SK-N-SH treated with all-trans-retinoic acid at 6 μM for 48 hours (cell line): ENCODE measurements around the gene RRP15.

ENCODE experiments used
- CSDC2 ChIP-seq: fragments of 250-450 bp; sonication (Bioruptor Pico); IDR thresholded peaks from 2 replicates; pipeline ENCODE4 v1.5.0; 2020; ENCODE audit warnings: mild to moderate bottlenecking, moderate library complexity
- ZFP3 ChIP-seq: fragments of 250-450 bp; sonication (Bioruptor Pico); IDR thresholded peaks from 2 replicates; pipeline ENCODE4 v1.5.0; 2020; ENCODE audit warnings: mild to moderate bottlenecking, moderate library complexity
- ZNF565 ChIP-seq: fragments of 450-650 bp; formaldehyde crosslinking; conservative IDR thresholded peaks from 2 replicates; pipeline ENCODE4 v1.5.0; 2020; ENCODE audit warnings: low read depth, mild to moderate bottlenecking, moderate library complexity
- TF ChIP-seq, protein P1 (sequence below): fragments of 250-450 bp; sonication (Bioruptor Pico); IDR thresholded peaks from 2 replicates; pipeline ENCODE4 v1.5.1; 2021; ENCODE audit warnings: mild to moderate bottlenecking, moderate library complexity
- TF ChIP-seq, protein P2 (sequence below): fragments of 250-450 bp; sonication (Bioruptor Pico); IDR thresholded peaks from 2 replicates; pipeline ENCODE4 v1.8.0; 2020; ENCODE audit warnings: mild to moderate bottlenecking, moderate library complexity, borderline replicate concordance

DNA sequence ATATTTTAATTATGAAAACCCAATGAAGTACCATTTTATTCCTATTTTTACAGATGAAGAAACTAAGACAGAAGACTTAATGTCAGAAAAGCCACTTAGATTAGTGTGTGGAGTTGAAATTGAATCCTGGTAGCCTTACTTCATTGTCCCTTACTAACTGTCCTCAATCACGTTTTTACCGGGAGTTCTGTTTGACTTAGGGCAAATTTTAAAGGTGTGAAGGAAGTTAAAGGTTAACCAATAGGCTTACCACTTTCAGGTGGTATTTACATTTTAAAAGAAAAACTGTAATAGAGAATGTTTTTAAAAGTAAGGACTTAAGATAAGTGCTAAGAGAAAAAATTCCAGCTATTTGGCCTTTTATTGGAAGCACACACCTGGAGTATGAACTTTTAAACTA is 12.4 kb downstream of the RRP15 start:
- TF ChIP-seq, protein P1, sequence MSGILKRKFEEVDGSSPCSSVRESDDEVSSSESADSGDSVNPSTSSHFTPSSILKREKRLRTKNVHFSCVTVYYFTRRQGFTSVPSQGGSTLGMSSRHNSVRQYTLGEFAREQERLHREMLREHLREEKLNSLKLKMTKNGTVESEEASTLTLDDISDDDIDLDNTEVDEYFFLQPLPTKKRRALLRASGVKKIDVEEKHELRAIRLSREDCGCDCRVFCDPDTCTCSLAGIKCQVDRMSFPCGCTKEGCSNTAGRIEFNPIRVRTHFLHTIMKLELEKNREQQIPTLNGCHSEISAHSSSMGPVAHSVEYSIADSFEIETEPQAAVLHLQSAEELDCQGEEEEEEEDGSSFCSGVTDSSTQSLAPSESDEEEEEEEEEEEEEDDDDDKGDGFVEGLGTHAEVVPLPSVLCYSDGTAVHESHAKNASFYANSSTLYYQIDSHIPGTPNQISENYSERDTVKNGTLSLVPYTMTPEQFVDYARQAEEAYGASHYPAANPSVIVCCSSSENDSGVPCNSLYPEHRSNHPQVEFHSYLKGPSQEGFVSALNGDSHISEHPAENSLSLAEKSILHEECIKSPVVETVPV (CRISPR knock-in tag), result no peak
- TF ChIP-seq CSDC2 (no peak), ZNF565 (CRISPR knock-in tag) (no peak), ZFP3 (no peak)
- TF ChIP-seq, protein P2, sequence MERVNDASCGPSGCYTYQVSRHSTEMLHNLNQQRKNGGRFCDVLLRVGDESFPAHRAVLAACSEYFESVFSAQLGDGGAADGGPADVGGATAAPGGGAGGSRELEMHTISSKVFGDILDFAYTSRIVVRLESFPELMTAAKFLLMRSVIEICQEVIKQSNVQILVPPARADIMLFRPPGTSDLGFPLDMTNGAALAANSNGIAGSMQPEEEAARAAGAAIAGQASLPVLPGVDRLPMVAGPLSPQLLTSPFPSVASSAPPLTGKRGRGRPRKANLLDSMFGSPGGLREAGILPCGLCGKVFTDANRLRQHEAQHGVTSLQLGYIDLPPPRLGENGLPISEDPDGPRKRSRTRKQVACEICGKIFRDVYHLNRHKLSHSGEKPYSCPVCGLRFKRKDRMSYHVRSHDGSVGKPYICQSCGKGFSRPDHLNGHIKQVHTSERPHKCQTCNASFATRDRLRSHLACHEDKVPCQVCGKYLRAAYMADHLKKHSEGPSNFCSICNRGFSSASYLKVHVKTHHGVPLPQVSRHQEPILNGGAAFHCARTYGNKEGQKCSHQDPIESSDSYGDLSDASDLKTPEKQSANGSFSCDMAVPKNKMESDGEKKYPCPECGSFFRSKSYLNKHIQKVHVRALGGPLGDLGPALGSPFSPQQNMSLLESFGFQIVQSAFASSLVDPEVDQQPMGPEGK (CRISPR knock-in tag), result no peak
